Measurements from ENCODE around the gene MEGF11. TPM values are rescaled to one million over a fixed set of nuclear protein-coding genes. Genes with fewer than 3 reads are reported as not detected.
"Not testable (repeated sequence)": the region's sequence is repeated elsewhere in the genome, so short reads cannot be mapped to it uniquely, and the experiment has no call there.

MEGF11 gene
- total RNA-seq, 4 donors from 2014 or later = not detected

DNA sequence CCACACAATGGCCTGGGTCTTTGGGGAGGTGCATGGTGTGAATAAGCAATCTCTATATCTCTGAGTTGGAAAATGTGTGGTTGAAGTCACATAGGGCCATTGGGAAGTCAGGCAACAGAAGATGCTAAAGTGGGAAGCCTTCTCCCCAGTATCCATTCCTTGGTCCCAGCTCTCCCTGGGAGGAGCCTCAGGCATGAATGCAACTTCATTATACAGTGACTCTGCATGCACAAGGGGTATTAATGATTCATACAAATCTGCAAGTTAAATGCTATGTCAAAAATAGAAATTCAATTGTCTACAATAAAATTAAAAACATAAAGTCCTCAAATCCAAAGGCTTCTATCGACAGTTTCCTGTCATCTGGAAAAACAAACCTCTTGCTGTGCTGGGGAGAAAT is 275.4 kb downstream of the MEGF11 start:
- no peaks in the 10 kb centered on the region for H3K9me3 ChIP-seq
- DNase-seq = no peak
- TF ChIP-seq POLR2A (IDR thresholded peaks at IDR 0.05) = no peak
- TF ChIP-seq, protein P1, sequence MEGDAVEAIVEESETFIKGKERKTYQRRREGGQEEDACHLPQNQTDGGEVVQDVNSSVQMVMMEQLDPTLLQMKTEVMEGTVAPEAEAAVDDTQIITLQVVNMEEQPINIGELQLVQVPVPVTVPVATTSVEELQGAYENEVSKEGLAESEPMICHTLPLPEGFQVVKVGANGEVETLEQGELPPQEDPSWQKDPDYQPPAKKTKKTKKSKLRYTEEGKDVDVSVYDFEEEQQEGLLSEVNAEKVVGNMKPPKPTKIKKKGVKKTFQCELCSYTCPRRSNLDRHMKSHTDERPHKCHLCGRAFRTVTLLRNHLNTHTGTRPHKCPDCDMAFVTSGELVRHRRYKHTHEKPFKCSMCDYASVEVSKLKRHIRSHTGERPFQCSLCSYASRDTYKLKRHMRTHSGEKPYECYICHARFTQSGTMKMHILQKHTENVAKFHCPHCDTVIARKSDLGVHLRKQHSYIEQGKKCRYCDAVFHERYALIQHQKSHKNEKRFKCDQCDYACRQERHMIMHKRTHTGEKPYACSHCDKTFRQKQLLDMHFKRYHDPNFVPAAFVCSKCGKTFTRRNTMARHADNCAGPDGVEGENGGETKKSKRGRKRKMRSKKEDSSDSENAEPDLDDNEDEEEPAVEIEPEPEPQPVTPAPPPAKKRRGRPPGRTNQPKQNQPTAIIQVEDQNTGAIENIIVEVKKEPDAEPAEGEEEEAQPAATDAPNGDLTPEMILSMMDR (IDR thresholded peaks at IDR 0.05) = no peak

DNA sequence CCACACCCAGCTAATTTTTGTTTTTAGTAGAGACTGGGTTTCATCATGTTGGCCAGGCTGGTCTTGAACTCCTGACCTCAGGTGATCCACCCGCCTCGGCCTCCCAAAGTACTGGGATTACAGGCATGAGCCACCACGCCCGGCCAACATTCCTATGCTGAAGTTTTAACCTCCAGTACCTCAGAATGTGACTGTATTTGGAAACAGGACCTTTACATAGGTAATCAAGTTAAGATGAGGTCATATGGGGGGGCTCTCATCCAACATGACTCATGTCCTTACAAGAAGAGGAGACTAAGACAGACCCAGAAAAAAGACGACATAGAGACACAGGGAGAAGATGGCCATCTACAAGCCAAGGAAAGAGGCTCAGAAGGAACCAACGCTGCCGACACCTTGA is 277.4 kb downstream of the MEGF11 start:
- not testable (repeated sequence) for H3K4me3 ChIP-seq, H3K36me3 ChIP-seq, H3K4me1 ChIP-seq, H3K9me3 ChIP-seq, DNase-seq, H3K27me3 ChIP-seq, H3K27ac ChIP-seq

More for the DNA sequence above, 275.4 kb downstream of the MEGF11 start:
- H3K4me1 ChIP-seq = peaks cover 0 to 8% (median 0%) of the 10 kb centered on the region in 4 donors
- no peak overlapping the region for H3K4me3 ChIP-seq
- H3K36me3 ChIP-seq = no peaks in the 10 kb centered on the region
- no peaks in the 10 kb centered on the region for H3K27me3 ChIP-seq
- H3K27ac ChIP-seq = no peak overlapping the region

DNA sequence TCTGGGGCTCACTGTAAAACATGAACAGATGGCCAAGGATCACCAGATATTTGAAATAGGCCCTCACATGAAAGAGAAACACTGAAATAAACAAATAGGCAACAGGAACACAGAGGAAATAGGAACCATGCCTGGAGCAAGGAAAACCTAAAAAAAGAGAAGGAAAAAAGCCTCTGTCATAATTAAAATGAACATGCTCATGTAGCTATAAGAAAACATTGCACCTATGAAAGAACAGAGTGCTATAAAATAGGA is 281.9 kb downstream of the MEGF11 start:
- Histone ChIP-seq H3K27ac (no peak overlapping the region), H3K9me3 (no peaks in the 10 kb centered on the region), H3K27me3 (no peaks in the 10 kb centered on the region), H3K36me3 (no peaks in the 10 kb centered on the region), H3K4me3 (no peak overlapping the region), H3K4me1 (no peaks in the 10 kb centered on the region)
- TF ChIP-seq, protein P1 (IDR thresholded peaks at IDR 0.05) = no peak
- no peak for DNase-seq

DNA sequence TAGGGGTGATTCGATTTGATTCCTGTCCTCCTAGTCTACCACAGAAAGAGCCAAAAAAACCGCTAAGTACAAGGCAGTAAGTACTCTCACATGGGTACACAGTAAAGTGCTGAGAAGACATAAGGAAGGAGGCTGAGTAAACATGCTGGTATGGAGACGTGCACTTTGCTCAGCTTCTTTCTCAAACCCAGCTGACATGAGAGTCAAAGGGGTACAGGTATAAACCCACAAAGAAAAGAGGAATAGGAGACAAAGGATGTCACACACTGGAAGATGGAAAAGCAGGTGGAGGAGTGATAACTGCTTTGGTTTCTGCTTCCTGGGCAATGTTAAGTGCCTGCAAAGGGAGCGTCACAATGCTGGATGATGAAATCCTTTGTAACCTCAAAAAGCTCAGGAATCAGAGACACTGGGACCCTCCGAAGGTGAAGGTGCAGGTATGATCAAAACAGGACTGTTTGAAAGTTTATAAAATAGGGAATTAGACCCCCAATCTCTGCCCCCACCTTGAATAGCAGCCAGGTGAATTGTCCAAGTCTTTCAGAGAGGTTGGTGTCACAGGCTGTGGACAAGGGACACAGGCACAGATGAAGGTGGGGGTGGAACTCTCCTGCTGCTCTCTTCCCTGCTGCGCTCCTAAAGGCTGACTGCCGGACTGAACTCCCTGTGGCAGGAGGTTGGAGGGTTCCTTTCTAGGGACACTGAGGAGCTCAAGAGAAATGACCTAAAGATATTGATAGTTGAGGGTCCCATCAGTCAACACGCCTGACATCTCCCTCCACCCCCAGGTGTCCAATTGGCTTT is 282.4 kb downstream of the MEGF11 start:
- no peaks in the 10 kb centered on the region for H3K36me3 ChIP-seq
- no peak overlapping the region for H3K27ac ChIP-seq
- H3K4me3 ChIP-seq = no peak overlapping the region
- no peaks in the 10 kb centered on the region for H3K9me3 ChIP-seq
- TF ChIP-seq, protein P1 (IDR thresholded peaks at IDR 0.05) = no peak
- no peak for TF ChIP-seq POLR2A (IDR thresholded peaks at IDR 0.05)
- no peak for DNase-seq
- no peaks in the 10 kb centered on the region for H3K27me3 ChIP-seq
- no peaks in the 10 kb centered on the region for H3K4me1 ChIP-seq

DNA sequence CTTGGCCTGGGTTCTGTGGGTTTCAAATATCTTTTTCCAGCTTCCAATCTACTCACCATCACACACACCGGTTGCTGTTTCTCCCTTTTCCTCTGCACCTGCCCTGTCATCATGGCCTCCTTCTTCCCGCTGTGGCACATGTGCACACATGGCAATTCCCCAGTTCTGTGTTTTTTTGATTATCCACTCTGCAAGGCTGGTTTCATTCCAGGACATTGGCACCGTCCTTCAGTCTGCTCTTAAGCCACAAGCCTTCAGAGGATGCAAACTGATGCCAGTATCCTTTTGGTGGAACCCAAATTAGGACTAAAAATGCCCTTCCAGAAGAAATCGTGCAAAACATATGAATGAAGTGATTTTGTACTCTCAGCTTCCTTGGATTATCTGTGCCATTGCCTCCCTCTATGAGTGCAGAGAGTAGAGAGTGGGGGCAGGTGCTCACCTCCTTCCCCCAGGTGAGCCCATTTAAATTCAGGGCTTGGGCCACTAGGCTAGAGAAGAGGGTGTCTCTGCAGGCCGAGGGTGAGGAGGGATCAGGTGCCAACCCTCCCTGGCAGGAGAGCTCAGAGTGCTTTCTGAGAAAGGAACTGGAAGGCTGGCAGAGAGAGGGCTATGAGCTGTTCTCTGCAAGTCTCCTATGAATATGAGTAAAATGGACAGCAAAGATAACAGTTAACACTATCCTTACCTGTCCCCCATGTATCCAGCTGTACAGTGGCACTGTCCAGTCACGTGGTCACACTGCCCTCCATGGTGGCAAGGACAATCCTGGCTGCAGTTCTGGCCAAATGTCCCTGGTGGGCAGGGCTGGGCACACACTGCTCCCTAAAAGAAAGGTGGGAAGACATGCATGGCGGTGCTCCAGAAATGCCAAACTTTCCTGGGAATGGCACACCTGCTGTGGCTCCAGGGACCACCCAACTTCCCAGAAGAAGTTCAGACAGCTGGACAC is 283.4 kb downstream of the MEGF11 start:
- H3K4me1 ChIP-seq = no peaks in the 10 kb centered on the region
- H3K4me3 ChIP-seq = no peak overlapping the region
- TF ChIP-seq, protein P1 (IDR thresholded peaks at IDR 0.05) = no peak
- no peak for TF ChIP-seq POLR2A (IDR thresholded peaks at IDR 0.05)
- DNase-seq = no peak
- H3K36me3 ChIP-seq = no peaks in the 10 kb centered on the region
- no peaks in the 10 kb centered on the region for H3K27me3 ChIP-seq
- H3K9me3 ChIP-seq = no peaks in the 10 kb centered on the region
- H3K27ac ChIP-seq = no peak overlapping the region

DNA sequence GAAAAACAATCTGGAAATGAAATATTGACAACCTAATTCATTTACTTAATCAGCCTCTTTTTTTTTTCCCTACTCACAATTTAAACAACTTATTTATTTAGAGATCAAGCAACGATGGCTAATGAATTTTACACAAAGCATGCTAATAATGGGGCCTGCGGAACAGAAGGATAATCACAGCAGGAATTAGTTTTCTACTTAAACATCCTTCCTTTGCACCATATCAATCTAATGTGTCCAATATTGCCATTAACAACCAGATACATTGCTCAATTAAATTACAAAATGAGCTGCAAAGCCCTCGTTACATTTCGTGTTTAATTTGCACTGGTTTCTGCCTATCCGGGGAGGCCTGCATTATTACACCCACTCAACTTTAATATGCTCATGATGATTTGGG is 285.0 kb downstream of the MEGF11 start:
- H3K4me1 ChIP-seq = no peaks in the 10 kb centered on the region
- no peak overlapping the region for H3K27ac ChIP-seq
- no peaks in the 10 kb centered on the region for H3K27me3 ChIP-seq
- no peaks in the 10 kb centered on the region for H3K36me3 ChIP-seq
- H3K9me3 ChIP-seq = no peaks in the 10 kb centered on the region
- DNase-seq = no peak
- TF ChIP-seq, protein P1 (IDR thresholded peaks at IDR 0.05) = no peak
- TF ChIP-seq POLR2A (IDR thresholded peaks at IDR 0.05) = no peak
- no peak overlapping the region for H3K4me3 ChIP-seq

Data from Peyer's patch (tissue), 4 donors.